Effector memory CD8-positive, alpha-beta T cell (primary cell): ENCODE measurements around the gene PRTG.
"Not testable (repeated sequence)": the region's sequence is repeated elsewhere in the genome, so short reads cannot be mapped to it uniquely, and the experiment has no call there.

Experiments
- ATAC-seq: fragments of 150-1000 bp; cut with Tn5 transposase; replicated peaks from 2 replicates; pipeline ENCODE4 v1.10.0; 2021; ENCODE audit warnings: mild to moderate bottlenecking, moderate library complexity
- DNase-seq, 3 experiments: peaks; one replicate each; pipeline ENCODE4 v3.0.0; 2021
- H3K27ac Mint-ChIP-seq, 2 donors: one replicate each; pipeline ENCODE4 v1.8.0; 2022; ENCODE audit warnings: mild to moderate bottlenecking in 2 of 2, mixed read lengths in 2 of 2, moderate library complexity in 2 of 2
- H3K27me3 Mint-ChIP-seq, 2 donors: one replicate each; pipeline ENCODE4 v1.8.0; 2022; ENCODE audit warnings: mixed read lengths in 2 of 2
- H3K36me3 Mint-ChIP-seq: one replicate; pipeline ENCODE4 v1.8.0; 2022; ENCODE audit warnings: mild to moderate bottlenecking, moderate library complexity, mixed read lengths; ENCODE audit not compliant: insufficient read depth
- H3K4me1 Mint-ChIP-seq, 2 donors: one replicate each; pipeline ENCODE4 v1.8.0; 2022; ENCODE audit warnings: low read depth in 2 of 2, mixed read lengths in 2 of 2
- H3K4me3 Mint-ChIP-seq, 2 donors: one replicate each; pipeline ENCODE4 v1.8.0; 2022; ENCODE audit warnings: mild to moderate bottlenecking in 2 of 2, mixed read lengths in 2 of 2, moderate library complexity in 2 of 2
- H3K9me3 Mint-ChIP-seq, 2 donors: one replicate each; pipeline ENCODE4 v1.8.0; 2022; ENCODE audit warnings: mixed read lengths in 2 of 2

The PRTG gene

DNA sequence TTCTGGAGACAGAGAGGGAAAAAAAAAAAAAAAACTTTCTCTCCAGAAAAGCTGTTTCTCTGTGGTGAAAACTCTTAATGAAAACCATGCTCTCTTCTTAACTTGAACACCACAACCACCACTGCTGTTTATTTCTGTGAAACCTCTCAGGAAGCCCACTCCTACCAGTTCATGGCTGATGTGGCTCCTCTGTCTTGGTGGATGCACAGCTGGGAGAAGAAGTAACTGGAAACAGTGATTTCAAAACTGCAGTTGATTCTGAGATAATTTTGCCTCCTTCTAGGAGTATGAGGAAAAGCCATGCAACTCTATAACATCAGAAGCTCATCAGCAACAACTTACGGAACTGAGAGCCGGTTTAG is 114.6 kb downstream of the PRTG start:
- no peaks in the 10 kb centered on the region for H3K9me3 Mint-ChIP-seq
- H3K4me3 Mint-ChIP-seq, result no peak overlapping the region
- no peak for ATAC-seq
- H3K36me3 Mint-ChIP-seq, result no peaks in the 10 kb centered on the region
- peaks cover 13 to 26% of the 10 kb centered on the region in 2 donors for H3K27me3 Mint-ChIP-seq
- H3K4me1 Mint-ChIP-seq, result no peaks in the 10 kb centered on the region
- no peak overlapping the region for H3K27ac Mint-ChIP-seq
- no peak for DNase-seq

DNA sequence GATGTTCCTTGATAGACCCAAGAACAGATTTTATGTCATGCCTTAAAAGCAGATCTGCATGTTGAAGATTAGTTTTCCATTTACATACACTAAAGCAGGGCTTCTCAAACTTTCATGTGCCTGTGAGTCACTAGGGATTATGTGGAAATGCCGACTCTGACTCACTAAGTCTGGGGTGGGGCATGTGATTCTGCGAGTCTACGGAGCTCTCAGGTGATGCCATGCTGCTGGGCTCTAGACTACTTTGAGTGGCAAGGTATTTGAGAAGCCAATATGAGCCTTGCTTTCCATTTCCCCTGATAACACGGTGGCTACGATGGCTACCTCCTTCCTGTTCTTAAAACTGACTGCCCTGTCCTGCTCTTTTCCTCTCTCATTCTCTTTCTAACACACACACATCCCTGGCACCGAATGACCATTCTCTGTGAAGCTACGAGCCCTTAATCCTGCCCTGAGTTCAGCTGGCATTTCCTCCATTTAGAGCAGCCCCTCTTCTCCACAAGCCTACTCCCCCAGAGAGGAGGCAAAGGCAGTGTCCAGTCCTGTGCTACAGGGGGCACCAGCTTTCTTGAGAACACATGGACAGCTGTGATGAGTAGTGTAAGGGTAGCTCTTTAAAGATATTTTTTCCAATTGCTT is 115.1 kb downstream of the PRTG start:
- Mint-ChIP-seq H3K9me3 (no peaks in the 10 kb centered on the region), H3K27me3 (peaks cover 13 to 26% of the 10 kb centered on the region in 2 donors), H3K4me3 (no peak overlapping the region), H3K36me3 (no peaks in the 10 kb centered on the region), H3K27ac (no peak overlapping the region), H3K4me1 (no peaks in the 10 kb centered on the region)
- DNase-seq (no peak), ATAC-seq (no peak)

DNA sequence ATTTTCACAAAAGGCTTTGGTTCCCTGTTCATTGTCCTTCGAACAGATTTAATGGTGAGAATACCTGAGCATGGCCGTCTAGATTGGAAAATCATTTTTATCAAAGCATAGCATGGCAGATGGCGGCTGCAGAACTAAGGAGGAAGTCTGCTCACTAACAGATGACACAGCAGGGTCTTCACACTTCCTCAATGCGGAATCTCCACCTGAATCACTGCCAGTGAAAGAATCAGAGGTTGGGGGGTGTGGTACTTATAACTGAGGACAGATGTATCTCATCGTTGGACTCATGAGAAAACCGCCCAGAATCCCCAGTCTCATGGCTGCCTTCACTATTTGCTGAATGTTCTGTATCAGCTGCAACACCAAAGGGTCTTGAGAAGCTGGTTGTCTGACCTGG is 123.2 kb downstream of the PRTG start:
- H3K4me3 Mint-ChIP-seq, result no peak overlapping the region
- no peak overlapping the region for H3K27ac Mint-ChIP-seq
- ATAC-seq (no peak), DNase-seq (no peak)
- no peaks in the 10 kb centered on the region for H3K9me3 Mint-ChIP-seq
- H3K27me3 Mint-ChIP-seq, result peaks cover 26 to 27% of the 10 kb centered on the region in 2 donors
- H3K36me3 Mint-ChIP-seq, result no peaks in the 10 kb centered on the region
- no peaks in the 10 kb centered on the region for H3K4me1 Mint-ChIP-seq

DNA sequence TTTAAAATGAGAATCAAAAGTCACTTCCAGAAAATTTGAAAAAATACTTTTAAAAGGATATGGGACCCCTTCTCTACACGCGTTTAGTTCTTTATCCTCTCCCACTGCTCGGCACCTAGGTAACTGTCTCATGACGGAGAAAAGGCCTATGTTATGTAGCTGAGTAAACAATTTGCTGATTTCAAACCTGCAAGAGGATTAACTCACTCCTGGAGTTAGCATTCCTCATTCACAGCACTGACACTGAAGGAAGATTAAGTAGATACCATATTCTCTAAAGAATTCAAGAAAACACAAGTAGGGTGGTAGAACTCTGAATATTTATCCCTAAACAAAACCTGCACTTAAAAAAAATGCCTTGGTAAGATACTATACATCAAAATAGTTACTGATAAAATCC is 124.6 kb downstream of the PRTG start:
- H3K27me3 Mint-ChIP-seq, result peaks cover 37 to 41% of the 10 kb centered on the region in 2 donors
- ATAC-seq (no peak), DNase-seq (no peak)
- no peaks in the 10 kb centered on the region for H3K36me3 Mint-ChIP-seq
- H3K4me3 Mint-ChIP-seq, result no peak overlapping the region
- H3K9me3 Mint-ChIP-seq, result no peaks in the 10 kb centered on the region
- H3K27ac Mint-ChIP-seq, result no peak overlapping the region
- no peaks in the 10 kb centered on the region for H3K4me1 Mint-ChIP-seq

DNA sequence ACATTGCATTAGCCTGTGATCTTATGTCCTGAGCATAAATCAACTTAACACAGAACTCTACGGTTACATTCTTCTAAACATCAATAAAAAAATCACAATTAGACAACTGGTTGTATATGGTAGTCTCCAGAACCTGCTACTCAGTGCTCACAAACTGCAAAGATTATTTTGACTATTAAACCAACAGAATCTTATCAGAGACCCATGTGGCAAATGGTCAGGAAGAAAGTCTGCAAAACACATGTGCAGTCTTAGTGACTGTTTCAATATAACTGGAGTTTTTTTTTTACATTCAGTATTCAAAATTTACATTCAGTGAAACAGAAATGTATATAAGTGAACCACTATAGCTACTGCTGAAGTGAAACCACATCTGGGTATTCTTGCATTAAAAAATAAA is 127.5 kb downstream of the PRTG start:
- H3K4me1 Mint-ChIP-seq, result no peaks in the 10 kb centered on the region
- no peak overlapping the region for H3K4me3 Mint-ChIP-seq
- no peaks in the 10 kb centered on the region for H3K36me3 Mint-ChIP-seq

DNA sequence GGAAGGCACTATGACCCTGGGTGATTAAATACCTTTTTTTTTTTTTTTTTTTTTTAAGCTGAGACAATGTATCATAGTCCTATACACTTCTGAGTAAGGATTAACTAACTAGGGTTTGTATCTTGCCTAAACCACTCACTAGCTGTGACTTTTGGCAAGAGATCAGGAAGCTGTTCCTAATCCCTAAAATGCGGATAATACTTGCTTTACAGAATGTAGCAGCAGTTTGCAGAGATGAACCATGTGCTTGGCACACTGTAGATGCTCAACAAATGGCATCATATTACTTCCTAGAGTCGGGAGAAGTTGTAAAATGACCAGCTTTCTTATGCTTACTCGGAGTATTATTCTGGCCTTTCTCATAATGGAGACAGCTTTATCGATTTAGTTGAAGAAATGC is 129.2 kb downstream of the PRTG start:
- no peak for DNase-seq
- ATAC-seq, result no peak
- Mint-ChIP-seq H3K4me1 (no peaks in the 10 kb centered on the region), H3K9me3 (no peaks in the 10 kb centered on the region), H3K4me3 (no peak overlapping the region), H3K27ac (no peak overlapping the region), H3K27me3 (peaks cover 34 to 49% of the 10 kb centered on the region in 2 donors), H3K36me3 (no peaks in the 10 kb centered on the region)

More for the DNA sequence above, 127.5 kb downstream of the PRTG start:
- peaks cover 37 to 53% of the 10 kb centered on the region in 2 donors for H3K27me3 Mint-ChIP-seq
- ATAC-seq, result no peak
- no peaks in the 10 kb centered on the region for H3K9me3 Mint-ChIP-seq
- H3K27ac Mint-ChIP-seq, result no peak overlapping the region
- no peak for DNase-seq

DNA sequence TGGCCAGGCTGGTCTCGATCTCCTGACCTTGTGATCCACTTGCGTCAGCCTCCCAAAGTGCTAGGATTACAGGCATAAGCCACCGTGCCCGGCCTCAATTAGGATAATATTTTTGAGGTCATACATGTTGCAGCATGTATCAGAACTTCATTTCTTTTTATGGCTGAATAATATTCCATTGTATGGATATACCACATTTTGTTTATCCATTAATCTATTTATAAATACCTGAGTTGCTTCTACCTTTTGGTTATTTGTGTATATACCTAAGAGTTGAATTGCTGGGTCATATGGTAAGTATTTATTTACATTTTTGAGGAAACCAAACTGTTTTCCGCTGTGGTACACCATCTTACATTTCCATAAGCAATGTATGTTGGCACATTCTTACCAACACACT is 136.7 kb downstream of the PRTG start:
- DNase-seq (no peak), ATAC-seq (no peak)
- H3K4me1 Mint-ChIP-seq, result no peaks in the 10 kb centered on the region
- no peak overlapping the region for H3K4me3 Mint-ChIP-seq
- H3K27ac Mint-ChIP-seq, result no peak overlapping the region
- H3K27me3 Mint-ChIP-seq, result peaks cover 15 to 17% of the 10 kb centered on the region in 2 donors
- H3K36me3 Mint-ChIP-seq, result no peaks in the 10 kb centered on the region
- H3K9me3 Mint-ChIP-seq, result no peaks in the 10 kb centered on the region

DNA sequence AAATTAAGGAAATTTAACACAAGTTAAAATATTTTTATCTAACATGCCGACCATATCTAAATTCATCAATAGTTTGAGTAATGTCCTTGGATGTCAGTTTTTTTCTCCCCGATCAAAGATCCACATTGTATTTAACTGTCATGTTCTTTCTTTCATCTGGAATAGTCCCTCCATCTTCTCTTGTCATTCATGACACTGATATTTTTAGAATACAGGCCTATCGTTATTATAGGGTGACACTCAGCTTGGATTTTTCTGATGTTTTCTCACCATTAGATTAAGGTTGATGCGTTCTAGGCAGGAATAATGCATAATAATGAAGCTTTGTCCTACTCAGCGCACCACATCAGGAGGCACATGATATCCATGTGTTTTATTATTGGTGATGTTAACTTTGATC is 141.6 kb downstream of the PRTG start:
- H3K4me1 Mint-ChIP-seq, result no peaks in the 10 kb centered on the region
- no peak for DNase-seq
- H3K36me3 Mint-ChIP-seq, result no peaks in the 10 kb centered on the region
- peaks cover 17 to 18% of the 10 kb centered on the region in 2 donors for H3K27me3 Mint-ChIP-seq
- ATAC-seq, result no peak
- H3K27ac Mint-ChIP-seq, result no peak overlapping the region
- H3K9me3 Mint-ChIP-seq, result no peaks in the 10 kb centered on the region
- H3K4me3 Mint-ChIP-seq, result no peak overlapping the region

DNA sequence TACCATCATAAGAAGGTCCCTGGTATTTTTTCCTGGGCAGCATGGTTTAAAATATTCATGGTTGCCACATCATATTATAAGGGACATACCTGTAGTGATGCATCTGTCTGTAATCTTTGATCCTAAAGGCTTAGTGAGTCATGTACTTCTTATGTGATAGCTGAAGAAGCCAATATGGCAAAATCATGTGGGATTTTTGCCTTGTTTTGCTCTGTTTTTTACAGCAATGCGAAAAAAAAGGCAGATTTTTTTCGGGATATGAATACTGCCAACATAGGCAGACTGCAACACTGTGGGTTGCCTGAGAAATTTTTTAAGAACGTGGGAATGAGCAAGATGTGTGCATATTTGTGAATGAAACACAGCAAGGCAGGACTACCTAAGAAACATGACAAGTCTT is 143.5 kb downstream of the PRTG start:
- Mint-ChIP-seq H3K9me3 (no peaks in the 10 kb centered on the region), H3K4me1 (no peaks in the 10 kb centered on the region), H3K4me3 (no peak overlapping the region), H3K27me3 (peaks cover 17 to 28% of the 10 kb centered on the region in 2 donors), H3K27ac (no peak overlapping the region), H3K36me3 (no peaks in the 10 kb centered on the region)
- ATAC-seq, result no peak
- no peak for DNase-seq

DNA sequence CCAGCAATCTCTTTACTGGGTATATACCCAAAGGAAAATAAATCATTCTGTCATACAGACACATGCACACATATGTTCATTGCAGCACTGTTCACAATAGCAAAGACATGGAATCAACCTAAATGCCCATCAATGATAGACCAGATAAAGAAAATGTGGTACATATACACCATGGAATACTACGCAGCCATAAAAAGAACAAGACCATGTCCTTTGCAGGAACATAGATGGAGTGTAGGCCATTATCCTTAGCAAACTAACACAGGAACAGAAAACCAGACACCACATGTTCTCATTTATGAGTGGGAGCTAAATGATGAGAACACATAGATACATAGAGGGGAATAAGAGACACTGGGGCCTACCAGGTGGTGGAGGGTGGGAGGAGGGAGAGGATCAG is 149.9 kb downstream of the PRTG start:
- not testable (repeated sequence) for ATAC-seq, DNase-seq, H3K36me3 Mint-ChIP-seq, H3K4me3 Mint-ChIP-seq, H3K27ac Mint-ChIP-seq, H3K4me1 Mint-ChIP-seq, H3K9me3 Mint-ChIP-seq
- peaks cover 34 to 52% of the 10 kb centered on the region in 2 donors for H3K27me3 Mint-ChIP-seq

DNA sequence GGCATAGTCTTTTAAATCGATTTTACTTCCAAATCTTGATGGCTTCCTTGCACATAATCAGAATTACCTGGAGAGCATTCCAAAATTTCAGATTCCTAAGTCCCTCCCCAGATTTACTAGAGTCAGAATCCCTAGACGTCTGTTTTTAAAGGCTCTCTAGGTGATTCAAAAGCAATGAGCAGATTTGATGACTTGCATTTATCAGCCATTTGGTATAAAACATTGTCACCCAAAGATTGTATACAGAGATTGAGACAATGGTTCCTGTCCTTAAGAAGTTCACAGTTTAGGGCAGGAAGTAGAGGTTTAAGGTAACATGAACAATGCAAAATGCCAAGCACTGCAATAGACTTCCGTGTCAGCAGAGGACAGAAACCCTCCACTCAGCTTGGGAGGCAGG is 152.2 kb downstream of the PRTG start:
- H3K27ac Mint-ChIP-seq, result no peak overlapping the region
- no peak for DNase-seq
- H3K36me3 Mint-ChIP-seq, result no peaks in the 10 kb centered on the region
- H3K9me3 Mint-ChIP-seq, result no peaks in the 10 kb centered on the region
- H3K27me3 Mint-ChIP-seq, result peaks cover 31 to 42% of the 10 kb centered on the region in 2 donors
- ATAC-seq, result no peak
- H3K4me1 Mint-ChIP-seq, result no peaks in the 10 kb centered on the region
- H3K4me3 Mint-ChIP-seq, result no peak overlapping the region

DNA sequence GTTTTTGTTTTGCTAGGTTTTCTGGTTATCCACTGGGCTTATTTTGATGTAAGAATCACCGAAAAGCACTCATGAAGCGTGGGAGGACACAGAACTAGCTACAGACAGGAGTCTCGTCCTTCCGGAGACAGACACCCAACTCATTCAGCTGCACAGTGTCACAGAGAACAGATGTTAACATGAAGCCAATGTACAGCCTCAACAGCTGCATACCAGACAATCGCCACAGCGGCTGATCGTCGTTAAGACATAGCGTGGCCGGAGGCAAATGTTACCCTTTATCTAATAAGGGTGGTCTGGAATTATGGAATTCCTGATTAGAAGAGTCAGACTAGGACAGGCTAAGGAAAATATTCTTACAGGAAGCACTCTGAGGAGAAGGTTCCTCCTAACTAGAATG is 153.7 kb downstream of the PRTG start:
- no peak for ATAC-seq

DNA sequence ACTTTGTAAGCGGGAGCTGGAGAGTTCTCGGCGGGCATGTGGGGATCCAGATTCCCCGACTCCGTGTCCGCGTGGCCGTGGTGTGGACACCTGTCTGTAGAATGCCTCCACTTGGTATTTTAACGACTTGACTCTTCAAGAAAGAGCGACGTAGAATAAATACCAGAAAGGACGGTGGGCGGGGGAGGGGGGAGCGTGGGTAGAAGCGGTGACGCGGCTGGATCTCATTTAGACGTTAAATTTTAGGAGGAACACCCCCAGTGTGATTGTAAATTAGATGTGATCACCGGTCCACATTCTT is 154.2 kb downstream of the PRTG start:
- no peaks in the 10 kb centered on the region for H3K4me1 Mint-ChIP-seq
- DNase-seq (no peak), ATAC-seq (no peak)
- no peaks in the 10 kb centered on the region for H3K9me3 Mint-ChIP-seq
- no peak overlapping the region for H3K27ac Mint-ChIP-seq
- H3K4me3 Mint-ChIP-seq, result peak overlapping the region; percentile 39 to 59
- no peaks in the 10 kb centered on the region for H3K36me3 Mint-ChIP-seq
- peaks cover 41 to 48% of the 10 kb centered on the region in 2 donors for H3K27me3 Mint-ChIP-seq

More for the DNA sequence above, 153.7 kb downstream of the PRTG start:
- no peak overlapping the region for H3K27ac Mint-ChIP-seq
- H3K36me3 Mint-ChIP-seq, result no peaks in the 10 kb centered on the region
- peak overlapping the region; percentile 39 to 59 for H3K4me3 Mint-ChIP-seq
- no peaks in the 10 kb centered on the region for H3K9me3 Mint-ChIP-seq
- no peak for DNase-seq
- no peaks in the 10 kb centered on the region for H3K4me1 Mint-ChIP-seq
- H3K27me3 Mint-ChIP-seq, result peaks cover 36 to 43% of the 10 kb centered on the region in 2 donors

DNA sequence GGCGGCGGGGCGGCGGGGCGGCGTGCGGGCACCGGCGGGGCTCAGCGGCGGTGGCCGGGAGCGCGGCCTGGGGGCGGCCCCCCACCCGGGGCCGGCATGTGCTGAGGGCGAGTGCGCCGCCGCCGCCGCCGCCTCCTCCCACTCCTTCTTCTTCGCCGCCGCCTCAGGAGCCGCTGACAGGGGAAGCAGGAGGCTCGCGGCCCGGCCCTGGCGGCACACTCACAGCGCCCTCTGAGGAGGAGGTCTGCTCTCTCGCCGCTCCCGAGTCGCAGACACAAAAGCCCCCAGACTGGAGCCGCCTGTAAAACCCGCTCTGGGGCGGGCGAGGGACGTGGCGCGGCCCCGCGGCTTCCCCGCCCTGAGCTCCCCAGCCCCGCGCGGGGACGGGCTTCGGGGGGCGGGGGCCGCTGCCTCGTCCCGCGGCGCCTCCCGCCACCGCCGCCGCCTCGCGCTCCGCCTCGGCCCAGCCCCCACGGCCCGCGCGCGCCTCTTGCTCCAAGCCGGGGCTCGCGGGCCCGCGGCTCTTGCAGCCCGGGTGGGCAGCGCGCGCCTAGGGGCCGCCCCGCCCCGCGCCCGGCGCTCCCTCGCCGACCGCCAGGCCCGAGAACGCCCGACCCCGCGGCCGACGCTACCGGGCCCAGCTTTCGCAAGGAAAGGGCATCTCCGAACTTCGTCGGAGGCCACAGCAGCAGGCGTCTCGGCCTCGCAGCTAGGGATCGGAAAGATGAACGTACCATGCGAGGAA is 154.7 kb downstream of the PRTG start, which contains the start of gene PYGO1:
Gene PYGO1, minus strand, starts transcription at position 276 of the 745 bp plus-strand sequence. CDS start 462 bp downstream, outside the sequence.
- Mint-ChIP-seq H3K4me3 (peak within 1 kb of the TSS; percentile 39 to 59), H3K36me3 (no peaks in the 10 kb centered on the region), H3K27me3 (peaks cover 46 to 50% of the 10 kb centered on the region in 2 donors), H3K4me1 (no peaks in the 10 kb centered on the region), H3K27ac (no peak within 1 kb of the TSS), H3K9me3 (no peaks in the 10 kb centered on the region)
- DNase-seq (peak in 1 of 3 experiments; percentile 3), ATAC-seq (peak; percentile 63)
